ENCODE results near the gene TENT5A.
"Not testable (repeated sequence)": the region's sequence is repeated elsewhere in the genome, so short reads cannot be mapped to it uniquely, and the experiment has no call there.

TENT5A gene

DNA sequence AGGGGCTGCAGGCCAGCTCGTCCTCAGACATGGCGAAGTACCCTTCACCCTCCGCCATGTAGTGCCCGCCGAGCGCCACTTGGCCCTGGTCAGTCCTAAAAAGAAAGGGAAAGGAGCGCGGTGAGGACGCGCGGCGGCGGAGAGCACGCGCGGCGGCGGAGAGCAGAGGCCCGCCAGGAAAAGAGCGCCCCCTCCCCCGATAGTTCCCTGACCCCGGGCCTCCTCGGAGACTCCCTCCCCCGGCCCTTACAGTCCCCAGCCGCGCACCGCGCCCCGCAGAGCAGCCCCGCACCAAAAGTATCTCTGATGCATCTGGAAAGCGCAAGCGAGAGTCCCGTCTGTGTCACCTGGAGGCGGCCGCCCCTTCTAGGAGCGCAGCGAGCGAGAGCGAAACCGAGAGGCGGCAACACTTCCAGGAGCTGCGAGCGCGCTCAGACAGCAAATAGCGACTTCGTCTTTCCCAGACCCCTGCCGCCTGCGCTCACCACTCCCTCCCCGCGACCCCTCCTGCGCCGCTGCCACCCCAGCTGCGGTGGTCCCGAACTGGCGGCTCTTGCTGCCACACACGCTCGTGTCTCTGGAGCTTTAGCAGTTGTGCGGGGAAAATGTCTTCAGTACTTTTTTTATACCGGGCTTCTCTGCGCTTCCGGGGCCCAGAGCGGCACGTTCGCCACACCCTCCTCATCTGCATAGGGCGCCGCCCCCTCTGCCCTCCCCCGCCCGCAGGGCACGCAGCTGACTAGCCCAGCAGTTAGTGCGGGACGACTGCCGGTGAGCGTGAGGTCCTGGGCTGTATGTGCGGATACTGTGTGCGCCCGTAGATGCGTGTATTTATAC is at the start of gene TENT5A:
Gene TENT5A (minus strand): TSS at position 598 of the 837 bp plus-strand sequence. CDS start 540 bp downstream, at position 58.
- in situ Hi-C loops (cut with MboI; ENCODE audit: low sequenced_read_pairs) = loop anchor here (25.0 kb wide), 1 partner anchor 210 kb away; no protein-coding TSS in a partner anchor

DNA sequence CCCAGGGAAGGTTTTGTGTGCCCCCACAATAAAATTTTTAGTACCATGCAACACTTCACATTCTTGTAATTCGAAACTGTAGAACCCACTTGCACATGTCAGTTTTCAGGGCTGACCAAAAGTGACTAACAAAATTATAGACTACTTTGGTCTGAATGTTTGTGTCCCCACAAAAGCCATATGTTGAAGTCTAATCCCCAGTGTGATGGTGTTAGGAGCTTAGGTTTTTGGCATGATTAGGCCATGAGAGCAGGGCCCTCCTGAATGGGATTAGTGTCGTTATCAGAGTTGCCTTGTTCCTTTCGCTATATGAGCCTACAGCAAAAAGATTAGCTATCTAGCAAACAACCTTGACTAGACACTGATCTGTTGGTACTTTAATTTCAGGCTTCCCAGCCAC is 49.0 kb upstream of the TENT5A start:
- in situ Hi-C loops (cut with MboI; ENCODE audit: low sequenced_read_pairs) = no loop called here

DNA sequence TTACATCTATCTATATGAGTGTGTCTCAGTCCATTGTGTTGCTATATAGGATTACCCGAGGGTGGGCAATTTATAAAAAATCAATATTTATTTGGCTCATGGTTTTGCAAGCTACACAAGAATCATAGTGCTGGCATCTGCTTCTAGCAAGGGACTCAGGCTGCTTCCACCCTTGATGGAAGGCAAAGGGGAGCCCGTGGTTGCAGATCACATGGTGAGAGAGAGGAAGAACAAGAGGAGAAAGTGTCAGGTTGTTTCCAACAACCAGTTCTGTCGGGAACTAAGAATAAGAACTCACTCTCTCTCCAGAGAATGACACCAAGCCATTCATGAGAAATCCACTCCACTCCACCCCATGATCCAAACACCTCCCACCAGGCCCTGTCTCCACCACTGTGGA is 48.2 kb upstream of the TENT5A start:
- in situ Hi-C loops (cut with MboI; ENCODE audit: low sequenced_read_pairs) = no loop called here

DNA sequence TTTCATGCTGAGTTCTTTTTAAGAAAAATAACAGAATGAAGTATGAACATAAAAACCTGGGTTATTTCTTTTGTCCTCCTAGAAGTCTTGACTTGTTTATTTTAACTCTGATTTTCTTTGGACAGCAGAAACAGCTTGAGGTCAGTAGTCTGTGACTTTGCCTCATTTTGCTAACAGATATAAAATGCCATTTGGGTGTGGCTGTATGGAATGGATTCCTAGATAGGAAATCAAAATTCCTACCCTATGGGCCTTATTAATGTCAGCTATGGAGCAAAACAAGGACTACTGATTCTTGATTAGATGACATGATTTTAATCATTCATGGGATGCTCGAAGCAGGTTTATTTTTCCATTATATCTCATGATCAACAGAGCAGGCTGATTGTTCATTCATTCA is 46.8 kb upstream of the TENT5A start:
- in situ Hi-C loops (cut with MboI; ENCODE audit: low sequenced_read_pairs) = no loop called here

DNA sequence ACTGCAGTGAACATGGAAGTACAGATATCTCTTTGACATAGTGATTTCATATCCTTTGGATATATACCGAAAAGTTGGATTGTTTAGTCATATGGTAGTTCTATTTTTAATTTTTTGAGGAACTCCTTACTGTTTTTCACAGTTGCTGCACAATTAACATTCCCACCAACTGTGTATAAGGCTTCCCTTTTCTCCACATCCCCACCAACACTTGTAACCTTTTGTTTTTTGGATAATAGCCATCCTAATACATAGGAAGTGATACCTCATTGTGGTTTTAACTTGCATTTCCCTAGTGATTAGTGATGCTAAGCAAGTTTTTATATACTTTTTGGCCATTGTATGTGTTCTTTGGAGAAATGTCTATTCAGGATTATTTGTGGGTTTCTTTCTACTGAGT is 45.1 kb upstream of the TENT5A start:
- in situ Hi-C loops (cut with MboI; ENCODE audit: low sequenced_read_pairs) = no loop called here

DNA sequence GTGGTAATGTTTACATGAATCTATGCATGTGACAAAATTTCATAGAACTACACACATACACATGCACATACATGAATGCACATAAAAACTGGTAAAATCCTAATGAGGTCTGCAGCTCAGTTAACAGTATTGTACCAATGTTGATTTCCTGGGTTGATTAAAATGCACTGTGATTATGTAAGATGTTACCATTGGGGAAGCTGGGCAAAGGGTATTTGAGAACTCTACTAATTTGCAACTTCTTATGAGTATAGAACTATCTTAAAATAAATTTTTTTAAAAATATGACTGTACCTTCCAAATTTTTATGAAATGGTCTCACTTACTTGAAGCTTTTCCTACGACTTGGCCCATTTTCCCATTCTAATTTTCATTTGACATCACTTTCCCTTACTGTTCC is 43.4 kb upstream of the TENT5A start:
- in situ Hi-C loops (cut with MboI; ENCODE audit: low sequenced_read_pairs) = no loop called here

DNA sequence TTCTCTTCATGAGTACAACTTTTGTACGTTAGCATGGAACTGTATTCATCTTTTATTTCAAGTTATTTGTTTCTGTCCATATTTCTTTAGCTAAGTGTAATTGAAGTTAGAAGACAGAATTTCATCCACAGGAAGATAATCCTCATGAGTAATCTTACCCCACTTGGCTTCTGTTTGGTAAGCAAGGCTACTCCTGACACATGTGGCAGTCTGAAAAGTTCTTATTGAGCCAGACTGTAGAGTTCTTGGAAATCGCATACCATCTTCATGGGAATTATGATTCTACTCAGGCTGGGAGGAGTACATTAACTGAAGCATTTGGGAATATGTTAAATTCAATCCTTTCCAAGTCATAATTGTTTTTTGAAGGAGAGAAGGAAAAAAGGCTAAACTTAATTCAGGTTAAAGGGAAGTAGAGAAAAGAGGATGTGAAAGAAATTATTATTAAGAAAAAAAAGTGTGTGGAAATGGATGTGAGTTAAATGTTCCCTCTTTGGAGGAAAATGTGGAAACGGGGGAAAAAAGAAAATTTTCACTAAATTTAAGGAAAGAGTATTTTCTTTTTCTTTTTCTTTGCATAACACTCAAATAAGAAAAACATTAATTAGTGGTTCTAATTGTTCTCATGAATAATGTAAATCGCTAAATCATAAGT is 41.5 kb upstream of the TENT5A start:
- in situ Hi-C loops (cut with MboI; ENCODE audit: low sequenced_read_pairs) = no loop called here

DNA sequence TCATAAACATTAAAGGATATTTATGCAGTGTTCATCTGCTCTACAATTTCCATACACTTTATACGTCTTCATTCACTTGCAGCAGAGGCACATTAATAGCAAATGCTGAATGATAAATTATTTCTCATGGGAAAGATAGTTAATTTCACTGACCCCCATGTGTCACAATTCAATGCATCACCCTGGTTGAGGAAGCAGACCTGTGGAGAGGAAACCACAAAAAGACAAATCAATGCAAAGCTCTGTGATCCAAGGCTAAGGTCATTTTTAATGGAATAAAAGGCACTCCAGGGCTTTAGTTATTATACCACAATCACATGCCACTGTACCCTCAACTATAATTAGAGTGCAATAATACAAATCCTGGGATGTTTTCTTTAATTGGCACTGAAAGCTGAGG is 40.3 kb upstream of the TENT5A start:
- in situ Hi-C loops (cut with MboI; ENCODE audit: low sequenced_read_pairs) = no loop called here

DNA sequence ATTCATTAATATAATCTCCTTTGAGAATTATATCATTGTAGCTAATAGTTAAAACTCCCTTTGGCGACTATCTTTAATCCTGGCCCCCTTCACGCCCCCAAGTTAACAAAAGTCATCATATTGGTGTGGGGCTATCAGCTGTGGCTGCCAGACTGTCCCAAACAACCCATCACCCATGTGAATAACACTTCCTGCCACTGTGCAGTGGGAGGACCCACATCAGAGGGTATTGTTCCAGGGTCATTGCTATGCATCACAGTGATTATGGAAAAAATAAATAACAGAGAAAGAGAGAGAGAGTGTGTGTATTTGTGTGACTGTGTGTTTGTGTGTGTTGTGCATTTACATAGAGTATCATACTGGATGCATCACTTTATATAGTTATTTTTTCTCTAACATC is 39.3 kb upstream of the TENT5A start:
- in situ Hi-C loops (cut with MboI; ENCODE audit: low sequenced_read_pairs) = no loop called here

DNA sequence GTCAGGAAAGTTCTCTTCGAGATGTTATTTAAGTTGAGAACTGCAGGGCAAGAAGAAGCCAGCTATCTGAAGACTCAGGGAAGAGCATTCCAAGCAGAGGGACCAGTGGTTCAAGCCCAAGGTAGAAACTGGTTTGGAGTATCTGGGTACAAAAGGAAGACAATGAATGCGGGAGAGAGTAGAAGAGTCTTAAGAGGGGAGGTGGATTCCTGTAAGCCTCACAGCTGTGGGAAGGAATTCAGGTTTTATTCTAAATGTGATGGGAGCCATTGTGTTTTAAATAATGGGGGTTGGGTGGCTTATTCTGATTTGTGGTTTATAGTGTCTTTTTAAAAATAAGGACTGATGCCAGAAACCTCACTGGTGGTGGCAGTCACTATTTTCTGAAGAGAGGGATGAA is 37.6 kb upstream of the TENT5A start:
- in situ Hi-C loops (cut with MboI; ENCODE audit: low sequenced_read_pairs) = no loop called here

DNA sequence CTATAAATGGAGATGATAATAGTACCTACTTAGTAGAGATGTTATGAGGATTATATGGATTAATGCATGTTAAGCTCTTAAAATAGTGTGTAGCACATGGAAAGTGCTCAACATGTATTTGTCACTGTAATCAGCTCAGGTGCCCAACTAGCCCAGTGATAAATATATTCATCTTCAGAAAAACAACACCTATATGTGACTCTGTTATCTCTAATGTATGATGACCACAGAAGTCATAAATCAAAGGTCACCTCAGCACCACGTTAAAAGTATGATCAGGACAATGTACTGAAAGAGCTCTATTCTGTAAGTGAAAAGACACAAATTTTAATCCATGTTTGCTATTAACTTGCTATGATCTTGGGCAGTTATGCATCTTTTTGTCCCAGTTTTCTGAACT is 36.8 kb upstream of the TENT5A start:
- in situ Hi-C loops (cut with MboI; ENCODE audit: low sequenced_read_pairs) = no loop called here

DNA sequence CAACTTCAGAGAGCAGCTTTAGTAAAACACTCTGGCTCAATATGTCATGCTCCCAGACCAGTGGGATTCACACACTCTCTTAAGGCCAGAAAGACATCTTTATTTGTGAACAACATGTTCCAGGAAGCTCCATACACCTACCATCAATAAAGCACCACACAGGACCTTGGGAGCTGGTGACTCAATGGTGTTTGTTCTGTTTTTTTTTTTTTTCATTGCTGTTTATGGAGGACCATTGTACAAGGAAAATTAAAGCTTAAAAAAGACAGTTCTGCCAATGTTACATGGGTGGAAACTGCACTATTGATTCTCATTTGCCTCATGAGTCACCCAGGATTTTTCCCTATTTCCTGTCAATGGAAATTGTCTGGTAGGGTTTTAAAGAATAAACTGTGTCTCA is 36.3 kb upstream of the TENT5A start:
- in situ Hi-C loops (cut with MboI; ENCODE audit: low sequenced_read_pairs) = no loop called here

DNA sequence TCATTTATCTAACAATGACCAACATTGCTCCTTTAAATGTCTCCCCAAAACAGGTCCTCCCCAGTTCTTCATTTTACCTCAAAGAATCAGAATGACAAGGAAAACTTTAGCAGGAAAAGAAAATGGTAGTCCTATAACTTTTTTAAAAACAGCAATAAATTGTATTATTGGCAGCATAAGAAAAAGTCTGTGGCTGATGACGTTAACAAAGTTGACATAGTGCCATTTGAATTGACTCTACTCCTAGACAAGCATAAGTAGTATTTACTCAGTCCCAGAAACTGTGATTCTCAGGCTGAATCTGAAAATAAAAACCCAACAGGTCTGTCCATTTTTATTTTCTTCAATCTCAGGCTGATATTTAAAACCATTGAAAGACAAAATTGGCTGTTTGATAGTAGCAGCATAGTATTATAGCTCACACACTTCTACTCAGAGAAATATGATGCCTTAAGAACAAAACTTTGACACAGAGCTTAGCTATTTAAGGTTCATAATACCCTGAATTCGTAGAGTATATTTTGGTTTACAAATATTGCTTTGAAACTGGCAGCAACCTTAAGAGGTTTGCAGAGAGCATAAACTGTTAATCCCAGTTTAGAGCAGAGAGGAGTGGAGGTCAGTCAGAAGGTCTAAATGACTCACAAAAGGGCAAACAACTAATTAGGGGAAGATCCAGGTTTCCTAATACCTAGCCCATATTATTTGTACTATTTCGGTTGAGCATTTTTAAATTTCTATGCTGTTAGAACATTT is 35.0 kb upstream of the TENT5A start:
- in situ Hi-C loops (cut with MboI; ENCODE audit: low sequenced_read_pairs) = no loop called here

DNA sequence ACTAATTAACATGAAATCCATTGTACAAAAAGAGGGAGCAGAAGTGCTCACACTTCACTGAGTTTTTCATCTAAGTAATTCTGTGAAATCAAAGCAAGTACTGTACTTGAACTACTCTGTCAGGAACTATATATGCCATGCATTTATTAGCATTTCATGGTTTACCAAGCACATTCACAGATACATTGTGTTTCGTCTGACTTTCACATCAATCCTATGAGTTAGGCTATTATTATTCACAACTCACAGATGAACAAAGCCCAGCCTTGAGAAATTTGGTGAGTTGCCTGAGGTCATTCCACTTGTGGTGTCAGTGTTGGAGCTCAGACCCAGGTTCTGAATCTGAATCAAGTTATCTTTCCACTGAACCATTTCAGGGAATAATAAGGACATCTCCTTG is 33.7 kb upstream of the TENT5A start:
- in situ Hi-C loops (cut with MboI; ENCODE audit: low sequenced_read_pairs) = no loop called here

DNA sequence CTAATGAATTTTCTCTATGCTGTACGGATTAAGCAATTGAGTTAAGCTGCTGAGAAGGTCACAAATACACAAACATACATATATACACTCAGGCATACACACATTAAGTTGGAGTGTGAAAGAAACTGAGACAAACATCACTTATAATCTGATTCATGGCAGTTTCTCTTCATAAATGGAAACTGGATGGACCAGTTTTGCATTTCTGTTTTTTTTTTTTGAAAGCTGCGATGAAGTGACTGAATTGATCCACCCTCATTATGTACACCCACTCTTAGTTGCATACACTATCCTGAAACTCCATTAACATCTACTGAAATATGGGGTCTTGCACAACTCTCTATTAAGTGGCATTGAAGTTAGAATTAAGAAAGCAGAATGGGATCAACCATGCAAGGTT is 32.9 kb upstream of the TENT5A start:
- in situ Hi-C loops (cut with MboI; ENCODE audit: low sequenced_read_pairs) = no loop called here

DNA sequence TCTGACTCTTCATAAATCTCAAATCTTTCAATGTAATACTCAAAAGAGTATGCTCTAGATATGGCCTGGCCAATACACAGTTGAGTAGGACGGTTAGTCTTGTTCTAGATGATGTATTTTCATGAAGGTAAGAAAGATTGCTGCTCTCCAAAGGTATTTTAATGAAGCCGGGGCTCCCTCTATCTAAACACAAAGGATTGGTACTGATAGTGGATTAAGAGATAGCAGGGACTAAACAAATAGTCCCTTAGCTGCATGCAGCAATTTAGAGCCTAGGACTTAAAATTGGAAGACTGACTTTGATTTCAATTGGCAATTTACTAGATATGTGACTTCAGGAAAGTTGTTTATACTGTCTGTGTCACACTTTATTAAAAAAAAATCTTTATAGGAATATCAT is 31.4 kb upstream of the TENT5A start:
- in situ Hi-C loops (cut with MboI; ENCODE audit: low sequenced_read_pairs) = no loop called here

DNA sequence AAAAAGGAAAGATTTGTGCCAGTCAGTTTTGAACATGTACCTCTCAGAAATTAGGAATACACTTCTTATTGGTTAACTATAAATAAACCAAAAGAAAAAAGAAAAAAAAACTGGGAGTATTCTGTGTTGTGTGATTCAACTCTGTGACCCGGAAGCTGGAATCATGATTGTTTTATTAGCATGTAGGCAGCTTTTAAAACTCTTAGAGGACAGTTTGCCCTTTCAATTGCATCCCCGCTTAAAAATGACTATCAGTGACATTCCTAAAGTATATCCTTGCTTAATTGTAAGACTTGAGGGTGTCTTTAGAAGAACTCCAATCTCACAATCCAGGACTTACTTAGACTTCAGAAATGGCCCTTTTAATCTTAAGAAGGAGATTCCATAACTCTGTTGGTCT is 29.1 kb upstream of the TENT5A start:
- in situ Hi-C loops (cut with MboI; ENCODE audit: low sequenced_read_pairs) = no loop called here

DNA sequence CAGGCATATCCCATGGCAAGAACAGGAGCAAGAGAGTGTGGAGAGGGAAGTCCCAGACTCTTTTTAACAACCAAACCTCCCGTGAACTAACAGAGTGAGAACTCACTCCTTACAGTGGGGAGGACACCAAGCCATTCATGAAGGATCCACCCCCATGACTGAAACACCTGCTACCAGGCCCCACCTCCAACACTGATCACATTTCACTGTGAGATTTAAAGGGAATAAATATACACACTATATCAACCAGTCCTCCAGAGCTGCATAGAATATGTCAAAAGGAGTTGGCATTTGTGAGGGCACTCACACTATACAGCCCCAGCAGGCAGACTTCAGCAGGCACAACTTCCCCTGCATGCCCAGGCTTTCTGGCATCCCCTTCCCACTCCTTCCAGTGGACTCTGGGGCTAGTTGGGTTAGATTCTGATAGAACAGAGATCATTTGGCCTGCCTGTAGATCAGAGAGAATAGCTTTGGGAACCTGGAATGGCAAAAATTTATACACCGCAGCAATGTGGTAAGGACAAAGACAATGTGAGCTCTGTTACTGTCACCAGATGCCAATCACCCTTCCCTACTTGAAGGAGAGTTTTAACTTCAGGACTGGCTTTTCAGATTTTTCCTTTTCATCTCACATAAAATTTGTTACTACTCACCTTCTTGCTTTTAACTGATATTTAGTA is 25.2 kb upstream of the TENT5A start:
- in situ Hi-C loops (cut with MboI; ENCODE audit: low sequenced_read_pairs) = no loop called here

DNA sequence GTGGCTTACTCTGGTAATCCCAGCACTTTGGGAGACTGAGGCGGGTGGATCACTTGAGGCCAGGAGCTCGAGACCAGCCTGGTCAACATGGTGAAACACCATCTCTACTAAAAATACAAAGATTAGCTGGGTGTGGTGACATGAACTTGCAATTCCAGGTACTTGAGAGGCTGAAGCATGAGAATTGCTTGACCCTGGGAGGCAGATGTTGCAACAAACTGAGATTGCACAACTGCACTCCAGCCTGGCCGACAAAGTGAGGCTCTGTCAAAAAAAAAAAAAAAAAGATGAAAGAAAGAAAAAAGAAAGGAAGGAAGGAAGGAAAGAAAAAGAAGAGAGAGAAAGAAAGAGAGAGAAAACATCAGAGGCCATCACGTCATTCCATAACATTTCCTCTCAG is 23.7 kb upstream of the TENT5A start:
- in situ Hi-C loops (cut with MboI; ENCODE audit: low sequenced_read_pairs) = not testable (repeated sequence)

DNA sequence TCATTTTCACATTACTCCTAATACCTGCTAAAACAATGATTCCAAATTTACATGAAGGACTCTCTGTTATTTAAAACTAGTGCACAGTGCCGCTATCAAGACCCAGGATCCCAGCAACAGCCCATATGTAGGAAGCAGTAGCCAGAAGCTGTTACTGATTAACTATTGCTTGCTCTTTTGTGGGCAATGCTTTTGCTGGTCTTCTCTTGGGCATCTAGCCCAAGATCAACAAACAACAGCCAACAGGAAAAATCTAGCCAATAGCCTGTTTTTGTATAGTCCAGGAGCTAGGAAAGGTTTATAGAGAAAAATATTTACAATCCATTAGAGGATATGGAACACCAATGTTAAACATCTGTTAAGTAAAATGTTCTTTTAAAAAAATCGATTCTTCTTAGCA is 22.1 kb upstream of the TENT5A start:
- in situ Hi-C loops (cut with MboI; ENCODE audit: low sequenced_read_pairs) = loop anchor here (25.0 kb wide), 1 partner anchor 188 kb away; no protein-coding TSS in a partner anchor

DNA sequence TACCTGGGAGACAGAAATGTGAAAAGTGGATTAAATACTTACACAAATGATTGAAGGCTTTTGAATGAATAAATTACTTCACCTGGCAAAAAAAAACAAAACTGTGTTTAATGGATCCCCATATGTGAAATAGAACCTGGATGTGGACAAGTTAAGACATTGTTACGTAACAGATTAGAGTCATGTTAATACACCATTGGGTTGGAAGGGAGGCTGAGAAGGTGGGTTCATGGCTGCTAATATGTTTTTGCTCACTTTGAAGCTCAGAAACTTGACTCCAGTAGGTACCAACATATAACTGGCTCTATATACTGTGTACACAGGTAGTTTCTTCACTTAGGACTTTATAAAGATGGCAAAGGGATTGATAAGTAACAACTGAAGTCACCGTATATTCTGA is 21.4 kb upstream of the TENT5A start:
- in situ Hi-C loops (cut with MboI; ENCODE audit: low sequenced_read_pairs) = loop anchor here (25.0 kb wide), 1 partner anchor 188 kb away; no protein-coding TSS in a partner anchor

Measured in HL-60/S4 treated with phorbol 12-myristate 13-acetate at 8.2 ng/mL for 4 days and 3 days (cell line).